WI38 (cell line): ENCODE results near the gene HDAC4.

Experiments
- H3K4me3 ChIP-seq: 2 replicates; pipeline ENCODE4 v1.5.1; 2011; ENCODE audit warnings: low read depth, mild to moderate bottlenecking, control low read depth, low read length
- TF ChIP-seq, protein P1 (sequence below): IDR thresholded peaks from 2 replicates; pipeline ENCODE4 v1.5.1; 2012; ENCODE audit warnings: low read depth, mild to moderate bottlenecking, control low read depth, low read length

Gene HDAC4

DNA sequence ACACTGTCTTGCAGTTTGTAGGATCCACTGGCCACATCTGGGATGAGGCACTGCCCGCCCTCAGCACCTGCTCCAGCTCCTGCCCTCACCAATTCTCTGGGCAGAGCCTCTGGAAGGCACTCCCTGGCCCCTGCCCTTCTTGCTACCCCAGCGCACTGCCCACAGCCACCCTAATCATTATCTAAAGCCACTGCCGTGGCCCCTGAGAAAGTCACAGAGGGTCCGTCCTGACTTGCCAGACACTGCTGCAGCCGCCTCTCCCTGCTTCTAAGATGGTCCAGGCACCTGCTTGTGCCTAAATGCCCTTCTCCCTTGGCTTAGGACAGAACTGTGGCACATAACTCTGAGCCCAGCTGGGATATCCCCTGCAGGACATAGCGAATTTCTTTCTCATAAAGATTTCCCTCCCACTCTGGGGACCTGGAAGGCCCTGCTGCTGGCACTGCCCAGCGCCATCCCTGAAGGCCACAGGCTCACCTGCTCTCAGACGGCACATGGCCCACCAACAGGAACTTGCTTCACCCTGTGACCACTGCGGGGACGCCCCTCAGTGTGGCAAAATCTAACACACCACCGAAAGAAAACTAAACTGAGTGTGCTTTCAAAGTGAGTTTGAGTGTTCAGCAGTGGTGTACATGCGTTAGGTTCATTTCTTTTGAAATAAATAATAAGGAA is 244.9 kb downstream of the HDAC4 start:
- no peak overlapping the region for H3K4me3 ChIP-seq
- TF ChIP-seq, protein P1, sequence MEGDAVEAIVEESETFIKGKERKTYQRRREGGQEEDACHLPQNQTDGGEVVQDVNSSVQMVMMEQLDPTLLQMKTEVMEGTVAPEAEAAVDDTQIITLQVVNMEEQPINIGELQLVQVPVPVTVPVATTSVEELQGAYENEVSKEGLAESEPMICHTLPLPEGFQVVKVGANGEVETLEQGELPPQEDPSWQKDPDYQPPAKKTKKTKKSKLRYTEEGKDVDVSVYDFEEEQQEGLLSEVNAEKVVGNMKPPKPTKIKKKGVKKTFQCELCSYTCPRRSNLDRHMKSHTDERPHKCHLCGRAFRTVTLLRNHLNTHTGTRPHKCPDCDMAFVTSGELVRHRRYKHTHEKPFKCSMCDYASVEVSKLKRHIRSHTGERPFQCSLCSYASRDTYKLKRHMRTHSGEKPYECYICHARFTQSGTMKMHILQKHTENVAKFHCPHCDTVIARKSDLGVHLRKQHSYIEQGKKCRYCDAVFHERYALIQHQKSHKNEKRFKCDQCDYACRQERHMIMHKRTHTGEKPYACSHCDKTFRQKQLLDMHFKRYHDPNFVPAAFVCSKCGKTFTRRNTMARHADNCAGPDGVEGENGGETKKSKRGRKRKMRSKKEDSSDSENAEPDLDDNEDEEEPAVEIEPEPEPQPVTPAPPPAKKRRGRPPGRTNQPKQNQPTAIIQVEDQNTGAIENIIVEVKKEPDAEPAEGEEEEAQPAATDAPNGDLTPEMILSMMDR = no peak

DNA sequence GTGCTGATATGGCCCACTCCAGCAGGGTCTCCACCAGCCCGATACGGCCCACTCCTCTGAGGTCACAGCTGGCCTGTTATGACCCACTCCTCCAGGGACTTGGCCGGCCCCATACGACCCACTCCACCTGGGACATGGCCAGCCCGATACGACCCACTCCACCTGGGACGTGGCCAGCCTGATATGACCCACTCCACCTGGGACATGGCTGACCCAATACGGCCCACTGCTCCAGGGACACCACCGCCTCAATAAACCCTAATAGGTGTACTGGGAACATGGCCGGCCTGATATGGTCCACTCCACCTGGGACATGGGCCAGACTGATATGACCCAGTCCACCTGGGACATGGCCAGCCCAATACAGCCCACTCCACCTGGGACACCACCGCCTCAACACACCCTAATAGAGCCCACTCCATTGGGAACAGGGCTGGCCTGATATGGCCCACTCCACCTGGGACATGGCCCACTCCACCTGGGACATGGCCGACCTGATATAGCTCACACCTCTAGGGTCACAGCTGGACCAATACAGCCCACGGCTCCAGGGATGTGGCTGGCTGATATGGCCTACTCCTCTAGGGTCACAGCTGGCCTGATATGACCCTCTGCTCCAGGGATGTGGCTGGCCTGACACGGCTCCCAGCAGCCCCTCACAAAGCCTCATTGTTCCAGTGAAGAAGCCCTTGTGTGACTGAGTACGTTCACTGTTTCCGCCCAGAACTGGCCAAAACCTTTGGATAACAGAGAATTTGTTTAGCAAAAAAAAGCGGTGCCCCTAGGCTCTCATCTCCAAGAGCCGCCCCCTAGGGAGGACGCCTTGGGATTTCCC is 245.6 kb downstream of the HDAC4 start:
- TF ChIP-seq, protein P1 = no peak

DNA sequence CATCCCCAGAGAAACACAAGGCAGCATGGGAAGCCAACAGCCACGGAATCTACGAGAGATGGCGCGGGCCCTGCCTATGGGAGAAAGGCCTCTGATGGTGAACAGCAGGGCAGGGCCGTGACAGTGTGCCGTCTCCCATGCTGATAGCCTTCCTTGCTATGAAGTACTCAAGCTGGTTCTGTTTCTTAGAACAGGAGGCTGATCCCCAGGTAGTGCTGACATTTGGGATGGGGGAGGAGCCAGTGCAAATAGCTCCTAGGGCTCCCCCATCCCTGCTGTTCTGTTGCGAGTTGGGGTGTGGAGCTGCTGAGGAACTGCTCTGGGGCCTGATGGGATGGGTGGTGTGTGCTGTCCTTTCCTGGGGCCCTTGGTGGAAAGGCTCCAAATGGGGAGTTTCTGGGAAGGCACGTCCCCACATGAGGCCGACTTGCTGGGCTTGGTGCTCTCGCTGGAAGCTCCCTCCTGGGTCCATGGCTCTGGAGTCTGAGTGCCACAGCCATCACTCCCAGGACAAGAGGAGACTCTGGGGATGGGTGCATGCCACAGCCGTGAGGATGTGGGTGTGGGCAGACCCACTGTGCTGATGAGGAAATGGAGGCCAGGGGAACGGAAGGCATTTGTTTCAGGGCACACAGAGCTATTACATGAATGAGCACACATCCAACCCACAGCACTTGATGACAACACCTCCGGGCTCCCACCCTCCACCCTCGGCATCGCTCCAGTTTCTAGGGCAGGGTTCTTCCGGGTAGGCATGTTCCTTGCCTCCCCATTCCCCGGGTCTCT is 246.8 kb downstream of the HDAC4 start:
- TF ChIP-seq, protein P1 = no peak

More for the DNA sequence above, 245.6 kb downstream of the HDAC4 start:
- no peak overlapping the region for H3K4me3 ChIP-seq

DNA sequence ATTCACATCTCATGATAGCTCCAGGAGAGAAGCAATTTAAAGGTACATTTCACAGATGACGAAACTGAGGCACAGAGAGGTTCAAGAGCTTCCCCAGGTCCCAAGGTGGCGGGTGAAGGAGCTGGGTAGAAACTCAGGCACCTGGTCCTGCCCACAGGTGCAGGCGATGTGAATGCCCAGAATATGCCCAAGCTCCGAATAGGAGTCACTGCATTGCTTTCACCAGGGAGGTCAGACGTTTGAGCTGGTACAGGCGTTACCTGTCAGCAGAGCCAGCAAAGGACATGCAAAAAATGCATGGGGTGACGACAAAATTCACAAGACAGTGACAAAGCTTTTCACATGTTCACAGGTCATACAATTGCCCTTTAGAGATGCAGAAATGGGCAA is 247.9 kb downstream of the HDAC4 start:
- no peak overlapping the region for H3K4me3 ChIP-seq
- TF ChIP-seq, protein P1 = no peak

More for the DNA sequence above, 246.8 kb downstream of the HDAC4 start:
- H3K4me3 ChIP-seq = no peak overlapping the region

DNA sequence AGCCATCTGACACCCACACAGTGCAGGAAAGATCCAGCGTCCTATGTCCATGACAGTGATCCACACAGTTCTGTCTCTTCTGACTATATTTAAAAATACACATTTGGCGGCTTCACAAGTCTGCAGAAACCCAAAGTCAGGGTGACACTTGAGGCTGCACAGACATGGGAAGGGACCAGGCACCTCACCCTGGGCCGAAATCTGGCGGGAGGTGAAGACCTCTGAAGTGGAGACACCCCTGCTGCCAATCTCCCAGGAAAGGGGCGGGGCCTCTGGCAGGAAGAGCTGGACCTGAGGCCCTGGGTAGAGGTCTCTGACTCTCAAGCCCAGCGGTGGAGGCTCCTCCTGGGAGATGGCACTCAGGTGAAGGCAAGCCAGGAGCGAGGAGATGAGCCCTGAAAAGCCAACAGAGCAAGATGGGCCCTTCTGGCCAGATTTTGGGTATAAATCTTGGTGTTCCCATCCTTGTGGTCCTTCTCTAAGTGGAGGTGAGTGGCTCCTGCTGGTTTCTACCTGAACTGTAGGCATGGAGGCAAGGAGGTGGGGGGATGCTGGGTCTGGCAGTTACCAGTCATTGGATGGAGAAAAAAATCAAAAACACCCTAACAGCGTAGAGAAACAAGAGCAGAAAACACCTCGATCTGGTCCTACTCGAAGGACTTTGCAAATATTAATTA is 248.4 kb downstream of the HDAC4 start:
- H3K4me3 ChIP-seq = no peak overlapping the region
- TF ChIP-seq, protein P1 = no peak

DNA sequence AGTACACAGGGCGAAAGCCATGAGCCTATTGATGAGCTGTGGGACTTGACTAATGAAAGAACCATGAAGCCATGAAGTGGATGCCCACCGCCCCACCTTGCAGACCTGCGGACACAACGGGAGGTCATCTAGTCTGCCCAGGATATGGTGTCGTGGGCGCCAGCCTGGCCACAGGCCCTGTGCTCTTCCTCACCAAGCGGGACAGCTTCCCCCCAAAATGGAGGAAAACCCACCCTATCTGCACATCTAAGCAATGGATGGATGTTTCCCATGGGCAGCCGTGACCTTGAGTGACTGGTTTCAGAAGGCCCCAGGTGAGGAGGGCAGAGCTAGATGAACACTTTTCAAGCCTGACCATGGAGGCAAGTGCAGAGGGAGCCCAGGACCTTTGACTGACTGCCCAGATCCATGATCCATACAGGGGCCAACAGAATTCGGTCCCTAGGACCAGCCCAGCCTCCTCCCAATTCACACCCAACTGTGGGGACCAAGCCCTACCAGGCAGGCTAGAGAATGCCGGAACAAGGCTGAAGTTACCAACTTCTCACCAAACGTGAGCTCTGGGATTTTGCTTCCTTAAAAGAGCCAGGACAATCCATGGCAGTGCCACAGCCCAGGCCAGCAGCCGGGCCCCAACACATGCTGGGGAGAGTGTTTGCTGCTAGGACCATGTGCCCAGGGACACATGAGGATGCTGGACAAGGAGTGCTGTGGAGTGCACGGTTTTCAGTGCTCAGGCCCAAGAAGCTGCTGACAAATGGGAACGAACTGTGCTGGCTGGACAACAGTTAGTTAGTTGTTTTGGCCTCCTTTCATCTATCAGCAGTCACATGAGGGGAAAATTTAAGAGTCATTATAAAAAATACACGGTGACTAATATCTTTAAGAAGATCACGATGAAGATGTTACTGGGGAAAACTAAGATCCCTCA is 249.4 kb downstream of the HDAC4 start:
- H3K4me3 ChIP-seq = no peak overlapping the region
- TF ChIP-seq, protein P1 = no peak
